BJ (cell line): ENCODE data around the gene ZBTB12. TPM values are rescaled to one million over a fixed set of nuclear protein-coding genes. Genes with fewer than 3 reads are reported as not detected.

Source experiments
- CTCF ChIA-PET: fragments of 350-600 bp; formaldehyde crosslinking; extraction: SDS; loops from one replicate; lab custom pipeline; 2021; ENCODE audit warnings: antibody characterized with exemption, inconsistent platforms; lab: Yijun Ruan, JAX
- POLR2A ChIA-PET: fragments of 300-600 bp; sonication (Branson Sonifier 250); formaldehyde crosslinking; extraction: SDS; loops from one replicate; lab custom pipeline; 2021; ENCODE audit warnings: antibody characterized with exemption; lab: Charles Lee
- DNase-seq: peaks from one replicate; pipeline ENCODE4 v3.0.0-alpha.2; 2011; ENCODE audit warnings: low read depth
- H3K27me3 ChIP-seq: 2 replicates; pipeline ENCODE4 v1.6.0; 2011; ENCODE audit warnings: low read length; ENCODE audit not compliant: control insufficient read depth, insufficient read depth
- H3K36me3 ChIP-seq: 2 replicates; pipeline ENCODE4 v1.5.1; 2011; ENCODE audit warnings: low read length; ENCODE audit not compliant: control insufficient read depth, insufficient read depth
- H3K4me3 ChIP-seq: 2 replicates; pipeline ENCODE4 v1.5.1; 2011; ENCODE audit warnings: low read depth, mild to moderate bottlenecking, control low read depth, low read length
- CTCF ChIP-seq: IDR thresholded peaks from 2 replicates; pipeline ENCODE4 v1.5.1; 2011; ENCODE audit warnings: low read depth, mild to moderate bottlenecking, control low read depth, inconsistent platforms, low read length, moderate library complexity; ENCODE audit not compliant: insufficient read depth
- polyA plus RNA-seq: library from polyadenylated mRNA; depleted of rRNA; stranded (reverse); fragments of >200 nt; gene quantifications from 2 replicates; pipeline ENCODE4 v1.2.3, GENCODE V29; 2011

ZBTB12 gene
- polyA plus RNA-seq, 1 experiment = 2.6 TPM

- TF ChIP-seq CTCF = no peak
- DNase-seq = no peak
- CTCF ChIA-PET = interaction anchor here (0.9 to 2.1 kb wide), 3 partner anchors 11 to 59 kb away, joined by 3 to 11 read pairs (median 4); no protein-coding TSS in a partner anchor
- H3K4me3 ChIP-seq = no peak overlapping the region
- POLR2A ChIA-PET = no interaction called here
- no peaks in the 10 kb centered on the region; the same call in none of the 2 replicates for H3K36me3 ChIP-seq
- no peaks in the 10 kb centered on the region for H3K27me3 ChIP-seq
These were observed 2.7 kb downstream of the ZBTB12 start for GRCh38 chr6:31899215-31899614.

GRCh38 chr6:31898383-31899011 is 3.4 kb downstream of the ZBTB12 start:
- ChIA-PET CTCF (interaction anchor here (0.9 to 2.1 kb wide), 7 partner anchors 8 to 217 kb away, joined by 3 to 11 read pairs (median 4); partner anchors contain the start of gene LY6G5C), POLR2A (interaction anchor here (0.5 kb wide), 1 partner anchor 267 kb away, joined by 5 read pairs; no protein-coding TSS in a partner anchor)

GRCh38 chr6:31897612-31898382 is 4.1 kb downstream of the ZBTB12 start, which contains the start of gene EHMT2:
Gene EHMT2, minus strand, starts transcription at chr6:31897698. Its CDS starts 21 bp downstream, at chr6:31897677.
- ChIA-PET POLR2A (interaction anchor here (0.6 kb wide), 1 partner anchor 239 kb away, joined by 10 read pairs; no protein-coding TSS in a partner anchor), CTCF (interaction anchor here (0.7 to 2.1 kb wide), 7 partner anchors 8 to 216 kb away, joined by 3 to 11 read pairs (median 4); partner anchors contain the start of gene LY6G5C)
- no peaks in the 10 kb centered on the region; the same call in none of the 2 replicates for H3K36me3 ChIP-seq
- no peaks in the 10 kb centered on the region for H3K27me3 ChIP-seq
- no peak for TF ChIP-seq CTCF
- DNase-seq = no peak
- peak within 1 kb of the TSS; percentile 72 for H3K4me3 ChIP-seq

More at GRCh38 chr6:31898383-31899011, 3.4 kb downstream of the ZBTB12 start:
- TF ChIP-seq CTCF = no peak
- Histone ChIP-seq H3K36me3 (no peaks in the 10 kb centered on the region; the same call in none of the 2 replicates), H3K27me3 (no peaks in the 10 kb centered on the region), H3K4me3 (peak overlapping the region; percentile 72)
- DNase-seq = no peak

DNA sequence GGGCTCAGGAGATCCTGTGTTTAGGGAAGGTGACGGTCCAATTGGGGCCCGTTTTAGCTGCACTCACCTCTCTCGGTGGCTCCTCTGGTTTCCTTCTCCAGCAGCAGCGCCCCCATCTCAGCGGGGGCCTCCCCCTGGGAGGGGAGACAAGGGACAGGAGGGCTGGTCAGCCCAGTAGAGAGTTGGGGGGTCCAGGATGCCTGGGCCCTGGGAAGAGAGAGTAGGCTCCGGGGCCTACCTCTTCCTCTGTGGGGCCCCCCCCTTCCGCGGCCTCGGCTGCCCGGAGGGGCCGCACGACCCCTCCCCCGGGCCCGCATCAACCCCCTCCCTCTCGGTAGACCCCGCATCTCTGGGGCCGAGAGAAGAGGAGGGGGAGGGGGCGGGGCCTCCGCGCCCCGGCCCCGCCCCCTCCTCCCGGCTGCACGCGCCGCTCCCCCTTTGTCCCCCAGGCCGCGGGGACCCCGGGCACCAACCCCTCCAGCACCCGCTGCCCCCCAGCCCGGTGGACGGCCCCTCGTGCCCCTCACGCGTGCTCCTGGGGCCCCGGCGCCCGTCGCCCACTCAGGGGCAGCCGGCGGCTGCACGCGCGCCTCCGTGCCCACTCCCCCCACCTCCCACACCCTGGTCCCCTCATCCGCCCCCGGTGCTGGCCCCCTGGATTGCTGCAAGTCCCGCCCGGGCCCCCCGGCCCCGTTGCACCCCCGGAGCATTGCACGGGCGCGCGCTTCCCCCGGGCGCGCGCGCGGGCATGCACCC is 4.9 kb downstream of the ZBTB12 start:
- no peak for TF ChIP-seq CTCF
- ChIA-PET CTCF (interaction anchor here (0.7 to 2.1 kb wide), 3 partner anchors 9 to 74 kb away, joined by 3 to 11 read pairs (median 7); no protein-coding TSS in a partner anchor), POLR2A (interaction anchor here (0.6 to 1.1 kb wide), 2 partner anchors 82 to 238 kb away, joined by 8 to 10 read pairs; partner anchors contain the start of genes HSPA1A and HSPA1L)
- Histone ChIP-seq H3K36me3 (peaks cover 4% of the 10 kb centered on the region), H3K27me3 (no peaks in the 10 kb centered on the region), H3K4me3 (peak overlapping the region; percentile 72)
- no peak for DNase-seq
